Neuronal stem cell (in vitro differentiated cells): Measurements from ENCODE around the gene PATJ.
"Not testable (repeated sequence)": the region's sequence is repeated elsewhere in the genome, so short reads cannot be mapped to it uniquely, and the experiment has no call there.

Source experiments
- DNase-seq: peaks from one replicate; pipeline ENCODE4 v3.0.0-alpha.2; 2013; ENCODE audit warnings: low spot score
- H2AFZ ChIP-seq: one replicate; pipeline ENCODE4 v1.6.1; 2013; ENCODE audit warnings: mild to moderate bottlenecking, low read length, inconsistent platforms
- H2AK5ac ChIP-seq: 2 replicates; pipeline ENCODE4 v1.6.1; 2013; ENCODE audit warnings: low read depth, mild to moderate bottlenecking, inconsistent platforms, low read length, moderate library complexity, mixed read lengths
- H2BK120ac ChIP-seq: 2 replicates; pipeline ENCODE4 v1.6.1; 2013; ENCODE audit warnings: low read depth, mild to moderate bottlenecking, inconsistent platforms, low read length, moderate library complexity, mixed read lengths
- H2BK12ac ChIP-seq: one replicate; pipeline ENCODE4 v1.6.1; 2013; ENCODE audit warnings: low read length, inconsistent platforms
- H2BK15ac ChIP-seq: 2 replicates; pipeline ENCODE4 v1.6.1; 2013; ENCODE audit warnings: mild to moderate bottlenecking, low read length, inconsistent platforms, mixed read lengths
- H2BK5ac ChIP-seq: one replicate; pipeline ENCODE4 v1.6.1; 2013; ENCODE audit warnings: inconsistent platforms, mild to moderate bottlenecking, low read length, moderate library complexity
- H3K14ac ChIP-seq: one replicate; pipeline ENCODE4 v1.6.1; 2013; ENCODE audit warnings: low read length, inconsistent platforms
- H3K18ac ChIP-seq: 2 replicates; pipeline ENCODE4 v1.6.1; 2013; ENCODE audit warnings: low read length, inconsistent platforms
- H3K23ac ChIP-seq: 2 replicates; pipeline ENCODE4 v1.6.1; 2013; ENCODE audit warnings: low read depth, mild to moderate bottlenecking, mixed read lengths, low read length, inconsistent platforms; ENCODE audit not compliant: poor library complexity
- H3K27ac ChIP-seq: replicated peaks from 3 replicates; pipeline ENCODE4 v1.5.1; 2013; ENCODE audit warnings: low read length, inconsistent platforms
- H3K27me3 ChIP-seq, 3 experiments: 2 replicates each; pipeline ENCODE4 v1.6.1; 2013; ENCODE audit warnings: low read length in 3 of 3, mild to moderate bottlenecking in 2 of 3, inconsistent platforms in 1 of 3, low read depth in 1 of 3, mixed read lengths in 1 of 3, moderate library complexity in 1 of 3; ENCODE audit not compliant: control insufficient read depth in 3 of 3, insufficient read depth in 3 of 3
- H3K36me3 ChIP-seq, 2 donors: replicated peaks in 1 of 2; 2 replicates each; pipeline ENCODE4 v1.6.1; 2013; ENCODE audit warnings: low read length in 2 of 2; ENCODE audit not compliant: control insufficient read depth in 2 of 2, insufficient read depth in 2 of 2
- H3K4ac ChIP-seq: 2 replicates; pipeline ENCODE4 v1.6.1; 2013; ENCODE audit warnings: inconsistent platforms, mild to moderate bottlenecking, low read length, moderate library complexity
- H3K4me1 ChIP-seq, 2 donors: 1 replicate in 1 of 2; 2 replicates in 1 of 2; pipeline ENCODE4 v1.6.1; 2013; ENCODE audit warnings: low read length in 2 of 2, low read depth in 1 of 2; ENCODE audit not compliant: control insufficient read depth in 2 of 2, insufficient read depth in 1 of 2
- H3K4me2 ChIP-seq: one replicate; pipeline ENCODE4 v1.6.1; 2013; ENCODE audit warnings: mild to moderate bottlenecking, low read length, inconsistent platforms; ENCODE audit not compliant: insufficient read depth, poor library complexity, severe bottlenecking
- H3K4me3 ChIP-seq, 2 donors: 2 replicates each; pipeline ENCODE4 v1.5.1; 2013; ENCODE audit warnings: low read length in 2 of 2, mild to moderate bottlenecking in 2 of 2, inconsistent platforms in 1 of 2, moderate library complexity in 1 of 2
- H3K79me1 ChIP-seq: one replicate; pipeline ENCODE4 v1.6.1; 2013; ENCODE audit warnings: low read depth, mild to moderate bottlenecking, inconsistent platforms, low read length, moderate library complexity
- H3K9ac ChIP-seq: one replicate; pipeline ENCODE4 v1.6.1; 2013; ENCODE audit warnings: mild to moderate bottlenecking, low read depth, low read length, inconsistent platforms; ENCODE audit not compliant: poor library complexity
- H3K9me3 ChIP-seq, 2 donors: replicated peaks in 1 of 2; 2 replicates each; pipeline versions ENCODE3 to v1.6.1; 2013; ENCODE audit warnings: low read length in 2 of 2, mild to moderate bottlenecking in 2 of 2, inconsistent platforms in 1 of 2, low read depth in 1 of 2, mixed read lengths in 1 of 2, moderate library complexity in 1 of 2; ENCODE audit not compliant: control insufficient read depth in 2 of 2, insufficient read depth in 1 of 2
- H4K8ac ChIP-seq: one replicate; pipeline ENCODE4 v1.6.1; 2013; ENCODE audit warnings: low read depth, mild to moderate bottlenecking, inconsistent platforms, low read length, moderate library complexity
- H4K91ac ChIP-seq: one replicate; pipeline ENCODE4 v1.6.1; 2013; ENCODE audit warnings: low read length, low read depth, mild to moderate bottlenecking, inconsistent platforms; ENCODE audit not compliant: poor library complexity
- WGBS, 2 donors: extraction: QIAGEN DNeasy Blood & Tissue Kit; methylation state at CpG; one replicate each; pipeline ENCODE4 v1.1.7; 2013; ENCODE audit warnings: missing lambda C conversion rate in 2 of 2, mixed read lengths in 1 of 2; ENCODE audit not compliant: insufficient read length in 2 of 2, insufficient replicate concordance in 1 of 2; ENCODE audit errors: extremely low coverage in 2 of 2; 5-methylcytosine and 5-hydroxymethylcytosine counted together

The PATJ gene

GRCh38 chr1:61948685-61949084 lies 206.4 kb downstream of the PATJ start:
- H2BK12ac ChIP-seq, H3K23ac ChIP-seq, H2BK15ac ChIP-seq, H2BK5ac ChIP-seq, H3K4me1 ChIP-seq, H2AK5ac ChIP-seq, H3K9ac ChIP-seq, H3K9me3 ChIP-seq, H3K36me3 ChIP-seq, H4K91ac ChIP-seq, H3K79me1 ChIP-seq, H2AFZ ChIP-seq, DNase-seq, H3K18ac ChIP-seq, H3K4me2 ChIP-seq, H3K4me3 ChIP-seq, H2BK120ac ChIP-seq, H3K27ac ChIP-seq, H4K8ac ChIP-seq, H3K4ac ChIP-seq, H3K14ac ChIP-seq, H3K27me3 ChIP-seq: not testable (repeated sequence)
- WGBS, 2 donors: no CpG with 5 or more reads among the region's 5 CpGs

- no peak overlapping the region for H3K23ac ChIP-seq
- H2AFZ ChIP-seq: no peak overlapping the region
- WGBS, 2 donors: no CpG with 5 or more reads among the region's 2 CpGs
- no peak overlapping the region for H2BK15ac ChIP-seq
- no peak overlapping the region for H2BK5ac ChIP-seq
- H3K9me3 ChIP-seq: no peaks in the 10 kb centered on the region
- no peak overlapping the region for H4K91ac ChIP-seq
- no peak overlapping the region for H3K4me3 ChIP-seq
- DNase-seq: no peak
- H2BK120ac ChIP-seq: no peak overlapping the region
- H3K4me1 ChIP-seq: peaks cover 0 to 4% of the 10 kb centered on the region in 2 donors
- no peak overlapping the region for H3K27ac ChIP-seq
- H3K4me2 ChIP-seq: no peak overlapping the region
- H3K4ac ChIP-seq: no peak overlapping the region
- no peak overlapping the region for H3K14ac ChIP-seq
- H3K18ac ChIP-seq: no peak overlapping the region
- H3K27me3 ChIP-seq: no peaks in the 10 kb centered on the region
- H4K8ac ChIP-seq: no peak overlapping the region
- H3K36me3 ChIP-seq: no peaks in the 10 kb centered on the region
- no peak overlapping the region for H2AK5ac ChIP-seq
- no peak overlapping the region for H3K9ac ChIP-seq
- H3K79me1 ChIP-seq: no peaks in the 10 kb centered on the region
- no peak overlapping the region for H2BK12ac ChIP-seq
Observed at GRCh38 chr1:61950418-61950817, 208.1 kb downstream of the PATJ start.

GRCh38 chr1:61951731-61952580 lies 209.7 kb downstream of the PATJ start:
- Histone ChIP-seq H3K9ac (no peak overlapping the region), H2BK120ac (no peak overlapping the region), H2AK5ac (no peak overlapping the region), H3K27me3 (no peaks in the 10 kb centered on the region), H3K4me2 (no peak overlapping the region), H3K4ac (no peak overlapping the region), H3K27ac (no peak overlapping the region), H4K8ac (no peak overlapping the region), H2BK5ac (no peak overlapping the region), H3K4me3 (no peak overlapping the region), H2AFZ (peak overlapping the region; percentile 68), H2BK15ac (no peak overlapping the region), H2BK12ac (no peak overlapping the region), H3K9me3 (no peaks in the 10 kb centered on the region), H3K4me1 (peaks cover 3 to 4% of the 10 kb centered on the region in 2 donors), H3K79me1 (no peaks in the 10 kb centered on the region), H3K14ac (no peak overlapping the region), H3K18ac (no peak overlapping the region), H4K91ac (no peak overlapping the region), H3K23ac (no peak overlapping the region), H3K36me3 (no peaks in the 10 kb centered on the region)
- no CpG with 5 or more reads among the region's 9 CpGs for WGBS, 2 donors
- DNase-seq: peak; percentile 8

GRCh38 chr1:61952675-61953074 lies 210.4 kb downstream of the PATJ start:
- Histone ChIP-seq H3K14ac (no peak overlapping the region), H3K18ac (no peak overlapping the region), H4K91ac (no peak overlapping the region), H3K27me3 (no peaks in the 10 kb centered on the region), H3K4me2 (no peak overlapping the region), H2BK120ac (no peak overlapping the region), H2AFZ (no peak overlapping the region), H3K79me1 (no peaks in the 10 kb centered on the region), H2BK15ac (no peak overlapping the region), H3K27ac (no peak overlapping the region), H3K36me3 (no peaks in the 10 kb centered on the region), H4K8ac (no peak overlapping the region), H3K23ac (no peak overlapping the region), H3K9me3 (no peaks in the 10 kb centered on the region), H2BK5ac (no peak overlapping the region), H2BK12ac (no peak overlapping the region), H2AK5ac (no peak overlapping the region), H3K4ac (no peak overlapping the region), H3K4me1 (peaks cover 3 to 4% of the 10 kb centered on the region in 2 donors), H3K4me3 (no peak overlapping the region), H3K9ac (no peak overlapping the region)
- no peak for DNase-seq
- WGBS, 2 donors: no CpG with 5 or more reads among the region's 1 CpG
